ENCODE measurements around the gene ITGA6. TPM values are rescaled to one million over a fixed set of nuclear protein-coding genes. Genes with fewer than 3 reads are reported as not detected.

Gene ITGA6
- total RNA-seq, 1 donor from 2014 or later, result 26.1 TPM

DNA sequence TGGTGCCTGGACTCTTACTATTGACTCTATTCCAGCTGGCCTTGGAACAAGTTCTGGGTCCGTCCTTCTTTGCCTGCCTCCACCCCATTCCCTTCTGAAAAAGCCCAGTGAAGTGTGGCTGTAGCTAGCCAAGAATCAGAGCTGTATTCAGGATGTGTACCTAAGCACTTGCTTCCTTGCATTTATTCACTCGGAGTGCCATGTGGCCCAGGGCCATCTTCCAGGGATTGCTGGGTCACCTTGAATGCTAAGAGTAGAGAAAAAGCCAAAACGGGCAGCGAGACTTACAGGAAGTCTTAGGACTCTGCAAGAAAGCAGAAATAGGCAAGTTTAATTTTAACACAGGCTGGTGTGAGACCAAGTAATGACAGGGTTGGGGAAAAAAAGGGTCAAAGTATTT is 4.1 kb downstream of the ITGA6 start:
- no peak overlapping the region for H3K27ac Mint-ChIP-seq
- no peak overlapping the region for H3K4me3 Mint-ChIP-seq
- TF ChIP-seq, protein P1, sequence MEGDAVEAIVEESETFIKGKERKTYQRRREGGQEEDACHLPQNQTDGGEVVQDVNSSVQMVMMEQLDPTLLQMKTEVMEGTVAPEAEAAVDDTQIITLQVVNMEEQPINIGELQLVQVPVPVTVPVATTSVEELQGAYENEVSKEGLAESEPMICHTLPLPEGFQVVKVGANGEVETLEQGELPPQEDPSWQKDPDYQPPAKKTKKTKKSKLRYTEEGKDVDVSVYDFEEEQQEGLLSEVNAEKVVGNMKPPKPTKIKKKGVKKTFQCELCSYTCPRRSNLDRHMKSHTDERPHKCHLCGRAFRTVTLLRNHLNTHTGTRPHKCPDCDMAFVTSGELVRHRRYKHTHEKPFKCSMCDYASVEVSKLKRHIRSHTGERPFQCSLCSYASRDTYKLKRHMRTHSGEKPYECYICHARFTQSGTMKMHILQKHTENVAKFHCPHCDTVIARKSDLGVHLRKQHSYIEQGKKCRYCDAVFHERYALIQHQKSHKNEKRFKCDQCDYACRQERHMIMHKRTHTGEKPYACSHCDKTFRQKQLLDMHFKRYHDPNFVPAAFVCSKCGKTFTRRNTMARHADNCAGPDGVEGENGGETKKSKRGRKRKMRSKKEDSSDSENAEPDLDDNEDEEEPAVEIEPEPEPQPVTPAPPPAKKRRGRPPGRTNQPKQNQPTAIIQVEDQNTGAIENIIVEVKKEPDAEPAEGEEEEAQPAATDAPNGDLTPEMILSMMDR (conservative IDR thresholded peaks at IDR 0.05), result no peak
- H3K27me3 Mint-ChIP-seq, result peaks cover 30% of the 10 kb centered on the region
- peaks cover 14% of the 10 kb centered on the region for H3K4me1 Mint-ChIP-seq (ENCODE audit: unreplicated experiment)
- H3K9me3 Mint-ChIP-seq, result no peaks in the 10 kb centered on the region
- no peak for DNase-seq (ENCODE audit: extremely low spot score, unreplicated experiment)
- H3K36me3 Mint-ChIP-seq, result no peaks in the 10 kb centered on the region

DNA sequence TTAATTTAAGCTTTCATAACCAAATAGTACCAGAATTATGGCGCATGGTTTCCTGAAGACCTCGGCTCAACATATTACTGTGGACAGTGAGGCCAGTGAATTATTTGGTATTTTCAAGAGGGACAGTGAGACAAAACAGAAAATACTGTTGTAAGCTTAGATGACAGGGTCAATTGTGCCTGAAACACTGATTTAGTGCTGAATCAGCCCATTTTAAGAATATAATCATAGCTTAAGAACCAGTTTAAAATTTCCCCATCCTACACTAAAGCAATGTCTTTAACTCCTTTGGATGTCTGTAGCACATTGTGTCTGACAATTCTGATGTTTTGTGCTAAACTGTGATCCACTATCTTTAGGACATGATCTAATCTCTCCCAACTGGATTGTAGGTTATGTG is 4.6 kb downstream of the ITGA6 start:
- DNase-seq (ENCODE audit: extremely low spot score, unreplicated experiment), result no peak
- Mint-ChIP-seq H3K36me3 (no peaks in the 10 kb centered on the region), H3K4me3 (peak overlapping the region; percentile 6), H3K27ac (no peak overlapping the region), H3K4me1 (ENCODE audit: unreplicated experiment) (peaks cover 14% of the 10 kb centered on the region), H3K9me3 (no peaks in the 10 kb centered on the region), H3K27me3 (peaks cover 24% of the 10 kb centered on the region)
- TF ChIP-seq, protein P1 (conservative IDR thresholded peaks at IDR 0.05), result no peak

DNA sequence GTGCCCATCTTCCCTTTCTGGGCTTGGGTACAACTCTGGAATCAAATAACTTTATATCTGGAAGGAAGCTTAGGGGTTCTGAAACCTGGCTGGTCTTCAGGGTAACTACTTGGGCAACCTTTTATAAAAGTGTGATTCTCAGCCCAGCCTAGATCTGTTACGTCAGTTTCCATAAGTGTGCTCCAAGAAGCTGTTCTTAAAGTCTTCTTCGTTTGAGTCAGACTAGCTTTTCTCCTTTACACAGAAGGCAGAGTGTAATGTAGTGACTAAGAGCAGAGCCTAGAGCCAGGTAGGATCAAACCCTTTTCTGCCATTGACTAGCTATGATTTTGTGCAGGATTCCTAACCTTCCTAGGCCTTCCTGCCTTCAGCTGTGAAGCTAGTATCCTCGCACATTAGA is 5.8 kb downstream of the ITGA6 start:
- no peak for DNase-seq (ENCODE audit: extremely low spot score, unreplicated experiment)
- Mint-ChIP-seq H3K4me3 (no peak overlapping the region), H3K4me1 (ENCODE audit: unreplicated experiment) (peaks cover 14% of the 10 kb centered on the region), H3K27ac (no peak overlapping the region), H3K36me3 (no peaks in the 10 kb centered on the region), H3K27me3 (peaks cover 23% of the 10 kb centered on the region), H3K9me3 (no peaks in the 10 kb centered on the region)
- TF ChIP-seq, protein P1 (conservative IDR thresholded peaks at IDR 0.05), result no peak

DNA sequence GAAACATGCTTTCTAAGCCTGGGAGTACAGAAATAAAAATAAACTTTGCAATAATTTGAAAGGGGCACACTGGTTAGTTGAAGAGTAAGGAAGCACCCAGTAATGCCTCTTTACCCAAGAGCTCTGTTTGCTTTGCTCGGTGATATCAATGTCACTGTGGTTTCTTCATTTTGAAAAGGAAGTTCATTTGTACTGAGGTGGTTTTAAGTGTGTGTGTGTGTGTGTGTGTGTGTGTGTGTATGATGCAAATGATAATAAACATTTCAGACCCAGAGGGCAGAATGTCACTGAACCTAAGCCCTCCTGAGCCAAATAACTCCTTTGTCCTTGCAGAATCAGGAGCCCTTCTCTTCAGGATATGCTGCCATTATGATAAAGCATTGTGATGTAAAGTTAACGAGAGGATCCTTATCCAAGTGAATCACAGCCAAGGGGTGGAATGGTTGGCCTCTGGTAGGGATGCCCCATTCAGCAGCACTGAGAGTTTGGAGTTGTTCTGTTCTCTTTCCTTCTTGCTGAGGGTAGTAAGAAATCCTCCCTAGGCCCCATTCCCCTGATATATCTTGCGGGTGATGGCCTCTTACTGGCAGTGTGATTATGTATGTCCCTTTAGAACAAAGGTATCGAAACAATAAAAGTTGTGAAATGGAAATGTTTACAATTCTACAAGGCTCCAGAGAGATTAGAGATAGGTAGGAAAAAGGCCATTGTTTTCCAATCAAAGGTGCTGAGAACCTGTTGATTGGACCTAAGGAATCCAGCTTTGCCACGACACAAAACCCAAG is 7.6 kb downstream of the ITGA6 start:
- H3K9me3 Mint-ChIP-seq, result peaks cover 4% of the 10 kb centered on the region
- no peaks in the 10 kb centered on the region for H3K36me3 Mint-ChIP-seq
- no peak overlapping the region for H3K27ac Mint-ChIP-seq
- H3K4me1 Mint-ChIP-seq (ENCODE audit: unreplicated experiment), result peaks cover 20% of the 10 kb centered on the region
- TF ChIP-seq, protein P1 (conservative IDR thresholded peaks at IDR 0.05), result no peak
- no peak for DNase-seq (ENCODE audit: extremely low spot score, unreplicated experiment)
- no peak overlapping the region for H3K4me3 Mint-ChIP-seq
- peaks cover 6% of the 10 kb centered on the region for H3K27me3 Mint-ChIP-seq

DNA sequence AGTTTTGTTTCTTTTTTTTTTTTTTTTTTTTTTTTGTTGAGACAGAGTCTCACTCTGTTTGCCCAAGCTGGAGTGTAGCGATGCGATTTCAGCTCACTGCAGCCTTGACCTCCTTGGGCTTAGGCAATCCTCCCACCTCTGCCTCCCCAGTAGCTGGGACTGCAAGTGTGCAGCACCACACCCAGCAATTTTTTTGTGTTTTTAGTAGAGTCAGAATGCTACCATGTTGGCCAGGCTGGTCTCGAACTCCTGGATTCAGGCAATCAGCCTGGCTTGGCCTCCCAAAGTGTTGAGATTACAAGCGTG is 8.2 kb downstream of the ITGA6 start:
- TF ChIP-seq, protein P1 (conservative IDR thresholded peaks at IDR 0.05), result no peak
- no peak for DNase-seq (ENCODE audit: extremely low spot score, unreplicated experiment)
- H3K36me3 Mint-ChIP-seq, result no peaks in the 10 kb centered on the region
- H3K27me3 Mint-ChIP-seq, result peaks cover 2% of the 10 kb centered on the region
- no peak overlapping the region for H3K4me3 Mint-ChIP-seq
- peaks cover 20% of the 10 kb centered on the region for H3K4me1 Mint-ChIP-seq (ENCODE audit: unreplicated experiment)
- H3K27ac Mint-ChIP-seq, result no peak overlapping the region
- H3K9me3 Mint-ChIP-seq, result peaks cover 4% of the 10 kb centered on the region
